GM12892 (cell line): Measurements from ENCODE around the gene DNER.

Source experiments
- POLR2A ChIP-seq: IDR thresholded peaks from 2 replicates; pipeline ENCODE4 v1.6.1; 2011; ENCODE audit warnings: low read depth, low read length, control low read depth
- POLR2AphosphoS5 ChIP-seq: IDR thresholded peaks from 2 replicates; pipeline ENCODE4 v1.6.1; 2011; ENCODE audit warnings: low read depth, low read length, control low read depth
- TAF1 ChIP-seq: IDR thresholded peaks from 2 replicates; pipeline ENCODE4 v1.6.1; 2011; ENCODE audit warnings: low read depth, mild to moderate bottlenecking, control low read depth, low read length, borderline replicate concordance

DNA sequence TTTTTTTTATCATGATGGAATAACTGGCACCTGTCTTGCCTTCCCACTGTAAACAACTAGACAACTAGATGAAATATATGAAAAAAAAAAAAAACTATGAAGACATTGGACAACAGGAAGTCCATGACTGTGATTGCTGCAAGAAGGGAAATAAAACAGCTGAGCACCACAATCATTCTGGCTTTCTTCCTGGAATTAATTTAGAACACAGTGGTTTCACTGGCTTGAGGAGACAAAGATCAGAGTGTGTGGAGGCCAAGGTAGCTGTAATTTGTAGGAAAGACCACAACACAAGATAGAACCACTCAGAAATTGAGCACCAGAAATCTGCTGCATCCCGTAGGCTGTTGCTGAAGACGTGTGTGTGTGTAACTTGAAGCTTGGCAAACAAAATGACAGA is 322.2 kb downstream of the DNER start:
- no peak for TF ChIP-seq POLR2A
- no peak for TF ChIP-seq POLR2AphosphoS5
- TF ChIP-seq TAF1, result no peak
